Measurements from ENCODE around the gene ULBP2. TPM values are rescaled to one million over a fixed set of nuclear protein-coding genes. Genes with fewer than 3 reads are reported as not detected.
"Not testable (repeated sequence)": the region's sequence is repeated elsewhere in the genome, so short reads cannot be mapped to it uniquely, and the experiment has no call there.

The ULBP2 gene
- total RNA-seq, 1 experiment from 2014 or later = 2.9 TPM

DNA sequence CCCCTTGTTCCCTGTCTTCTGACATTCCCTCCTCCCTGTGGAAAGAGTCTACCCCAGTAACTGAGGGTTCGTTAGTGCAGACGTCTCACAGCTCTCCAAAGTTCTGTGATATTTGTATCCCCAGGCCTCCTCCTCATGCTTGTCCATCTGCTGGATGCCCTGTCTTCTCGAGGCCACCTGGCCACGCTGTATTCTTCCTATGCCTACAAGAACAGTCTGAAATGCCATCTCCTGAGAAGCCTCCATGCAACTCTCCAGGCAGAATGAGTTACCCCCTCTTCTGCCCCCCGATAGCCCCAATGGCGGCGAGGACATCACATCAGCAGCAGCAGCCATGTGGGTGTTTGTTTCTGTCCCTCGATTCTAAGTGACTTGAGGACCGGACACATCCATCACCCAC lies 9.3 kb downstream of the ULBP2 start:
- H3K27me3 ChIP-seq (ENCODE audit: insufficient read depth, low read depth) = no peaks in the 10 kb centered on the region
- H3K9me3 ChIP-seq (ENCODE audit: insufficient read depth, low read depth) = no peaks in the 10 kb centered on the region
- H4K20me1 ChIP-seq (ENCODE audit: insufficient read depth) = no peaks in the 10 kb centered on the region
- H3K79me2 ChIP-seq (ENCODE audit: low read depth) = no peaks in the 10 kb centered on the region
- no peaks in the 10 kb centered on the region for H3F3A ChIP-seq (ENCODE audit: insufficient read depth, low read depth)
- H3K27ac ChIP-seq = no peak overlapping the region
- no TSS peak for BruUV-seq (replicated peaks)
- intact Hi-C loops (cut with micrococcal nuclease; ENCODE audit: unreplicated experiment) = no loop called here
- CTCF ChIA-PET = no interaction called here
- DNase-seq = no peak
- no peak overlapping the region for H3K4me2 ChIP-seq
- no peaks in the 10 kb centered on the region for H3K36me3 ChIP-seq (ENCODE audit: low read depth)
- H3K9me2 ChIP-seq (ENCODE audit: insufficient read depth) = no peaks in the 10 kb centered on the region
- no peak for TF ChIP-seq EZH2 (IDR thresholded peaks at IDR 0.05; ENCODE audit: low read depth)
- TF ChIP-seq, protein P1, sequence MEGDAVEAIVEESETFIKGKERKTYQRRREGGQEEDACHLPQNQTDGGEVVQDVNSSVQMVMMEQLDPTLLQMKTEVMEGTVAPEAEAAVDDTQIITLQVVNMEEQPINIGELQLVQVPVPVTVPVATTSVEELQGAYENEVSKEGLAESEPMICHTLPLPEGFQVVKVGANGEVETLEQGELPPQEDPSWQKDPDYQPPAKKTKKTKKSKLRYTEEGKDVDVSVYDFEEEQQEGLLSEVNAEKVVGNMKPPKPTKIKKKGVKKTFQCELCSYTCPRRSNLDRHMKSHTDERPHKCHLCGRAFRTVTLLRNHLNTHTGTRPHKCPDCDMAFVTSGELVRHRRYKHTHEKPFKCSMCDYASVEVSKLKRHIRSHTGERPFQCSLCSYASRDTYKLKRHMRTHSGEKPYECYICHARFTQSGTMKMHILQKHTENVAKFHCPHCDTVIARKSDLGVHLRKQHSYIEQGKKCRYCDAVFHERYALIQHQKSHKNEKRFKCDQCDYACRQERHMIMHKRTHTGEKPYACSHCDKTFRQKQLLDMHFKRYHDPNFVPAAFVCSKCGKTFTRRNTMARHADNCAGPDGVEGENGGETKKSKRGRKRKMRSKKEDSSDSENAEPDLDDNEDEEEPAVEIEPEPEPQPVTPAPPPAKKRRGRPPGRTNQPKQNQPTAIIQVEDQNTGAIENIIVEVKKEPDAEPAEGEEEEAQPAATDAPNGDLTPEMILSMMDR (conservative IDR thresholded peaks at IDR 0.05) = no peak
- no peak overlapping the region for H3K4me3 ChIP-seq
- POLR2A ChIA-PET (ENCODE audit: unreplicated experiment) = no interaction called here
- no peak overlapping the region for H2AFZ ChIP-seq
- no peaks in the 10 kb centered on the region for H3K4me1 ChIP-seq (replicated peaks; ENCODE audit: insufficient read depth)

DNA sequence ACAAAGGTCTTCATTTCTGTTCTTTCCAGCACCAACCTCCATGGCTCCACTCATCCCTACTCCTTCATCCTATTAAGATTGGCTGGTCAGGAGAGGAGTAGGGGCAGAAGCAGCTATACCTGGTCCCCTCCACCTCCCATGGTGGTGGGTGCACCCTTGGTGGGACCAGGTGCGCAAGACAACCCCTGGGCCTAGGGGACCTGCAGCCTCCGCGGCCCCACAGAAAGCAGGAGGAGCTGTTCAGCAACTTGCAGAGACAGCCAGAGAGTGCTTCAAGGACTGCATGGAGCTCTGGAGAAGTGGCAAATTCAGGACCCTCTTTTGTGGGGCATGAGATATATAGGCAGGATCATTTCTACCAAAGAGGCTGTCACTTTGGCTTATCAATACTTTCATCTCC lies 9.8 kb downstream of the ULBP2 start:
- TF ChIP-seq, protein P1 (conservative IDR thresholded peaks at IDR 0.05) = no peak
- TF ChIP-seq EZH2 (IDR thresholded peaks at IDR 0.05; ENCODE audit: low read depth) = no peak
- CTCF ChIA-PET = no interaction called here
- DNase-seq = no peak
- no peak overlapping the region for H3K4me3 ChIP-seq
- no peak overlapping the region for H2AFZ ChIP-seq
- H3K27me3 ChIP-seq (ENCODE audit: insufficient read depth, low read depth) = no peaks in the 10 kb centered on the region
- BruUV-seq (replicated peaks) = no TSS peak
- no peaks in the 10 kb centered on the region for H3K9me3 ChIP-seq (ENCODE audit: insufficient read depth, low read depth)
- H3F3A ChIP-seq (ENCODE audit: insufficient read depth, low read depth) = no peaks in the 10 kb centered on the region
- H3K9me2 ChIP-seq (ENCODE audit: insufficient read depth) = no peaks in the 10 kb centered on the region
- POLR2A ChIA-PET (ENCODE audit: unreplicated experiment) = no interaction called here
- no peaks in the 10 kb centered on the region for H3K36me3 ChIP-seq (ENCODE audit: low read depth)
- no peaks in the 10 kb centered on the region for H4K20me1 ChIP-seq (ENCODE audit: insufficient read depth)
- no peaks in the 10 kb centered on the region for H3K79me2 ChIP-seq (ENCODE audit: low read depth)
- intact Hi-C loops (cut with micrococcal nuclease; ENCODE audit: unreplicated experiment) = no loop called here
- no peak overlapping the region for H3K4me2 ChIP-seq
- H3K27ac ChIP-seq = no peak overlapping the region
- H3K4me1 ChIP-seq (replicated peaks; ENCODE audit: insufficient read depth) = no peaks in the 10 kb centered on the region

DNA sequence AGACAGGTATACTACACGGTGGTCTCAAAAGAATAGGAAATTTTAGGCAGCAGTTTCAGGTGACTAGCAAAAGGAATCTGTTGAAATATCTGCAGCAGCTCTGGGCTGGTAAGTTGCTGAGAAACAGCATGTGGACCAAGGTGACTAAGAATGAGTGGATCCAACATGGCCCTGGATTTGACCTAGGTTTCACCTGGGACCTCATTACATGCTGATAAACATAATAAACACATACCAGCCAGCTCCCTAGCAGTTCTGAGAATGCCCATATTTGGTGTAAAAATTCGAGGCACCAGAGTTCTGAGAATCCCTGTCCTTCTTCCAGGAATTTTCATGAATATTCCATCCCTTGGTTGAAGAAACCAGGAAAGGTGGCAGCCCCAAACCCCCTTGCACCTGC lies 11.6 kb downstream of the ULBP2 start:
- H3K4me2 ChIP-seq; H3K9me3 ChIP-seq (ENCODE audit: insufficient read depth, low read depth); H2AFZ ChIP-seq; POLR2A ChIA-PET (ENCODE audit: unreplicated experiment); H3K4me1 ChIP-seq (replicated peaks; ENCODE audit: insufficient read depth); H3K27me3 ChIP-seq (ENCODE audit: insufficient read depth, low read depth); H3K9me2 ChIP-seq (ENCODE audit: insufficient read depth); CTCF ChIA-PET; BruUV-seq (replicated peaks); intact Hi-C loops (cut with micrococcal nuclease; ENCODE audit: unreplicated experiment); H3F3A ChIP-seq (ENCODE audit: insufficient read depth, low read depth); H3K36me3 ChIP-seq (ENCODE audit: low read depth); H3K27ac ChIP-seq; H3K4me3 ChIP-seq; DNase-seq; H4K20me1 ChIP-seq (ENCODE audit: insufficient read depth); H3K79me2 ChIP-seq (ENCODE audit: low read depth): not testable (repeated sequence)

GRCh38 chr6:149953934-149954327 lies 12.1 kb downstream of the ULBP2 start:
- BruUV-seq (replicated peaks); H3K79me2 ChIP-seq (ENCODE audit: low read depth); H3K27me3 ChIP-seq (ENCODE audit: insufficient read depth, low read depth); H2AFZ ChIP-seq; H3K4me3 ChIP-seq; intact Hi-C loops (cut with micrococcal nuclease; ENCODE audit: unreplicated experiment); H3K27ac ChIP-seq; CTCF ChIA-PET; H3K4me2 ChIP-seq; H3K9me3 ChIP-seq (ENCODE audit: insufficient read depth, low read depth); H3F3A ChIP-seq (ENCODE audit: insufficient read depth, low read depth); POLR2A ChIA-PET (ENCODE audit: unreplicated experiment); H3K36me3 ChIP-seq (ENCODE audit: low read depth); DNase-seq; H3K4me1 ChIP-seq (replicated peaks; ENCODE audit: insufficient read depth); H3K9me2 ChIP-seq (ENCODE audit: insufficient read depth); H4K20me1 ChIP-seq (ENCODE audit: insufficient read depth): not testable (repeated sequence)

DNA sequence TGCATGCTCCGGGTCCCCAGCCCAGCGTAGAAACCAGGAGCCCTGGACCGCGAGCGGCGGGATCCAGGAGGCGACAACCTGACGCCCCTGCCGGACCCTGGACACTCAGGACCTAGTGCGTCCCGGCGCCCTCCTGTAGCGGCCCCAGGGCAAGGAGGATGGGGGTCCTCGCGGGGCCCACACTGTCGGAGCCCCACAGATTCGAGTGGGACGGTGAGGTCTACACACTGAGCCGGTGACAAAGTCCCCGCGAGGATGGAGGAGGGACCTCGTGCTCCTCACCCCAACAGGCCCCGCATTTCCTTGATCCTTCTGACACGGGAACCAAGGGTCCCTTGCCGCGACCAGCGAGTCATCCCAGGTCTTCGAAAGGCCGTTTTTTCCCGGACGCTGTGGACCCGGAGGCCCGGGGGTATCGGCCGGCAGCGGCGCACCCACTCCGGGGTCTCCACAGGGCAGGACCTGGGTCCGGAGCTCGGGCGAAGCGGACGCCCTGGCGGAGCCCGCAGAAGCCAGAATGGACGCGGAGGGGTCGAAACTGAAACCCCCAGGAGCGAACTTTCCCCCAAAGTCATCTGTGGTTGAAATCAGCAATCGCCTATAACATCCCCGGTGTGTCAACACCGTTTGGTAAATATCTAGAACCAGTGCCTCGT lies 12.6 kb downstream of the ULBP2 start:
- H3K36me3 ChIP-seq (ENCODE audit: low read depth); BruUV-seq (replicated peaks); H4K20me1 ChIP-seq (ENCODE audit: insufficient read depth); POLR2A ChIA-PET (ENCODE audit: unreplicated experiment); H3K4me1 ChIP-seq (replicated peaks; ENCODE audit: insufficient read depth); H3K9me2 ChIP-seq (ENCODE audit: insufficient read depth); DNase-seq; CTCF ChIA-PET; H3K27ac ChIP-seq; H3K27me3 ChIP-seq (ENCODE audit: insufficient read depth, low read depth); intact Hi-C loops (cut with micrococcal nuclease; ENCODE audit: unreplicated experiment); H3K4me2 ChIP-seq; H2AFZ ChIP-seq; H3F3A ChIP-seq (ENCODE audit: insufficient read depth, low read depth); H3K9me3 ChIP-seq (ENCODE audit: insufficient read depth, low read depth); H3K4me3 ChIP-seq; H3K79me2 ChIP-seq (ENCODE audit: low read depth): not testable (repeated sequence)

DNA sequence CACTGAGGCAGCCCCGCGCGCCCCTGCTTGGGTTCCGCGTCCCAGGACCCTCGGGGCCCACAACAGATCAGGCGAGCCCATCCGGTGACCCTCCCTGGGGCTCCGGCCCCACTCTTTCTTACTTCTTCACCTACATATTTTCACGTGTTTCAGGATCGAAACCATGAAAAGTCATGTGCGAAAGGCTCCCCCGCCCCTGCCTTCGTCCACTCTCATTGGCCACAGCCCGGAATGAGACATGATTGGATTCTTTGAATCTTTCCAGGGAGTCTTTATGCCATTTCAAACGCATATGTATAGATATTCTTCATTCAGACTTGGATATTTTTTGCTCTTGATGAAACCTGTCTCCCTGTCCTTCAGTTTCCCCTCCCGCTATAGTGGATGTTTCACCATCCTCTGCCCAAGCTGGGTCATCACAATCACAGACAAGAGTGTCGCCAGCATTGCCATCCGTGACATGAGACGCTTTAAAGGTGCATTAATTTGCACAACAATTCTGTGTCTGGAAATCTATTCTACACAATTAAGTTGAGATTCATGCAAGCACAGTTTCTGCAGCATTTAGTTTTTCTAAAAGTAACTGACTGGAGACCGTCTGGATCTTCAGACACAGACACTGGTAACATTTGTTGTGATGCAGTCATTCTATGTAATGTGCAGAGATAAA lies 13.3 kb downstream of the ULBP2 start:
- H3K27me3 ChIP-seq (ENCODE audit: insufficient read depth, low read depth); POLR2A ChIA-PET (ENCODE audit: unreplicated experiment); DNase-seq; H3K79me2 ChIP-seq (ENCODE audit: low read depth); CTCF ChIA-PET; H3K4me2 ChIP-seq; H2AFZ ChIP-seq; H4K20me1 ChIP-seq (ENCODE audit: insufficient read depth); H3K9me3 ChIP-seq (ENCODE audit: insufficient read depth, low read depth); H3F3A ChIP-seq (ENCODE audit: insufficient read depth, low read depth); H3K9me2 ChIP-seq (ENCODE audit: insufficient read depth); BruUV-seq (replicated peaks); H3K36me3 ChIP-seq (ENCODE audit: low read depth); H3K4me1 ChIP-seq (replicated peaks; ENCODE audit: insufficient read depth); intact Hi-C loops (cut with micrococcal nuclease; ENCODE audit: unreplicated experiment); H3K4me3 ChIP-seq; H3K27ac ChIP-seq: not testable (repeated sequence)

Measured in PC-9 (cell line).